Tibial nerve (tissue), 3 donors: ENCODE measurements around the gene CRABP1.

Experiments used
- CTCF ChIP-seq, 5 experiments: fragments of 200-600 bp in 3 of 5; fragments of 450-650 bp in 2 of 5; sonication (generic) in 3 of 5; IDR thresholded peaks; one replicate each; pipeline ENCODE4 v1.5.1; 2016 to 2019; ENCODE audit warnings: antibody characterized with exemption in 5 of 5, mild to moderate bottlenecking in 3 of 5, moderate library complexity in 2 of 5
- POLR2A ChIP-seq, 2 donors: fragments of 450-650 bp; IDR thresholded peaks; one replicate each; pipeline ENCODE4 v1.6.1; 2017; ENCODE audit warnings: antibody characterized with exemption in 2 of 2, mild to moderate bottlenecking in 2 of 2, moderate library complexity in 2 of 2

- TF ChIP-seq CTCF (IDR thresholded peaks at IDR 0.05) (no peak), POLR2A (IDR thresholded peaks at IDR 0.05) (no peak)
Observed at GRCh38 chr15:78397382-78397781, 57.2 kb downstream of the CRABP1 start.
